Activated CD4-positive, alpha-beta T cell treated with anti-CD3 and anti-CD28 coated beads, Interleukin-2, amount 50 U/mL, for 48 hours (primary cell): ENCODE data around the gene CXCL12.

Source experiments
- DNase-seq, 2 experiments: peaks; one replicate each; pipeline ENCODE4 v3.0.0-alpha.2; 2020

CXCL12 gene

GRCh38 chr10:44362866-44363711 is 21.8 kb downstream of the CXCL12 start:
- DNase-seq, result no peak

- no peak for DNase-seq
These were observed 23.8 kb downstream of the CXCL12 start for GRCh38 chr10:44361109-44361508.

- no peak for DNase-seq
These were observed 26.7 kb downstream of the CXCL12 start for GRCh38 chr10:44358080-44358771.

GRCh38 chr10:44357023-44357540 is 27.8 kb downstream of the CXCL12 start:
- no peak for DNase-seq

- no peak for DNase-seq
These were observed 28.5 kb downstream of the CXCL12 start for GRCh38 chr10:44356139-44357022.

- DNase-seq, result no peak
These were observed 29.3 kb downstream of the CXCL12 start for GRCh38 chr10:44355630-44356029.

- DNase-seq, result no peak
These were observed 30.1 kb downstream of the CXCL12 start for GRCh38 chr10:44354771-44355170.

- no peak for DNase-seq
These were observed 31.2 kb downstream of the CXCL12 start for GRCh38 chr10:44353721-44354120.

GRCh38 chr10:44353128-44353390 is 31.8 kb downstream of the CXCL12 start:
- no peak for DNase-seq

GRCh38 chr10:44352316-44353127 is 32.4 kb downstream of the CXCL12 start:
- DNase-seq, result no peak

- DNase-seq, result no peak
These were observed 36.4 kb downstream of the CXCL12 start for GRCh38 chr10:44348496-44348895.

GRCh38 chr10:44347609-44348400 is 37.1 kb downstream of the CXCL12 start:
- no peak for DNase-seq

GRCh38 chr10:44344727-44345126 is 40.2 kb downstream of the CXCL12 start:
- DNase-seq, result no peak

GRCh38 chr10:44343843-44344242 is 41.1 kb downstream of the CXCL12 start:
- DNase-seq, result no peak

- DNase-seq, result no peak
These were observed 43.0 kb downstream of the CXCL12 start for GRCh38 chr10:44341886-44342285.

- DNase-seq, result no peak
These were observed 44.3 kb downstream of the CXCL12 start for GRCh38 chr10:44340557-44340956.

- DNase-seq, result no peak
These were observed 45.7 kb downstream of the CXCL12 start for GRCh38 chr10:44339218-44339617.

- DNase-seq, result no peak
These were observed 47.8 kb downstream of the CXCL12 start for GRCh38 chr10:44337081-44337480.

- DNase-seq, result no peak
These were observed 49.4 kb downstream of the CXCL12 start for GRCh38 chr10:44335330-44336021.

- no peak for DNase-seq
These were observed 50.2 kb downstream of the CXCL12 start for GRCh38 chr10:44334621-44335184.

- DNase-seq, result no peak
These were observed 50.8 kb downstream of the CXCL12 start for GRCh38 chr10:44334091-44334490.
